Endothelial cell of umbilical vein (primary cell): Measurements from ENCODE around the gene IL10RA. TPM values are rescaled to one million over a fixed set of nuclear protein-coding genes. Genes with fewer than 3 reads are reported as not detected.

ENCODE experiments used
- BruUV-seq: library from RNA; stranded (reverse); fragments of 400-500 nt; replicated peaks from 2 replicates; lab custom pipeline; 2021; lab: Mats Ljungman, UMichigan
- CTCF ChIA-PET: fragments of 300-600, 350-600 bp; sonication (Branson Sonifier 250); formaldehyde crosslinking; loops from one replicate; lab custom pipeline; 2021; ENCODE audit warnings: antibody characterized with exemption, inconsistent platforms; lab: Charles Lee
- POLR2A ChIA-PET: fragments of 300-600, 350-600 bp; sonication (Branson Sonifier 250); formaldehyde crosslinking; loops from one replicate; lab custom pipeline; 2021; ENCODE audit warnings: antibody characterized with exemption, inconsistent platforms; lab: Charles Lee
- DNase-seq: peaks from one replicate; pipeline ENCODE4 v3.0.0-alpha.2; 2011; ENCODE audit warnings: low read depth, low spot score
- FAIRE-seq: peaks from 2 replicates; lab custom pipeline; 2011; peaks lifted over from hg19 to GRCh38; lab: Jason Lieb, UNC
- H2AFZ ChIP-seq: 2 replicates; pipeline ENCODE4 v1.6.0; 2012; ENCODE audit warnings: low read depth, low read length, control low read depth, inconsistent platforms
- H3K27ac ChIP-seq: 2 replicates; pipeline ENCODE4 v1.5.1; 2011; ENCODE audit warnings: low read depth, mild to moderate bottlenecking, control low read depth, low read length, moderate library complexity; ENCODE audit not compliant: insufficient read depth
- H3K27me3 ChIP-seq, 2 experiments: 2 replicates each; pipeline versions ENCODE4 v1.6.0 to v1.6.1; 2011; ENCODE audit warnings: low read length in 2 of 2, mixed read lengths in 1 of 2; ENCODE audit not compliant: control insufficient read depth in 2 of 2, insufficient read depth in 2 of 2
- H3K36me3 ChIP-seq, 2 experiments: 2 replicates in 1 of 2; 3 replicates in 1 of 2; pipeline ENCODE4 v1.5.1; 2011; ENCODE audit warnings: low read length in 2 of 2, mild to moderate bottlenecking in 1 of 2, moderate library complexity in 1 of 2; ENCODE audit not compliant: control insufficient read depth in 2 of 2, insufficient read depth in 2 of 2; ENCODE audit errors: extremely low read depth in 1 of 2
- H3K4me1 ChIP-seq: 3 replicates; pipeline ENCODE4 v1.5.1; 2011; ENCODE audit warnings: mild to moderate bottlenecking, low read length; ENCODE audit not compliant: control insufficient read depth, insufficient read depth; ENCODE audit errors: extremely low read depth
- H3K4me2 ChIP-seq: 2 replicates; pipeline ENCODE4 v1.6.1; 2011; ENCODE audit warnings: low read length, control low read depth, mixed read lengths; ENCODE audit not compliant: insufficient read depth
- H3K4me3 ChIP-seq, 3 experiments: fragments of 200-600 bp in 1 of 3; sonication (generic), shearing (Covaris generic) in 1 of 3; replicated peaks in 1 of 3; 2 replicates each; pipeline ENCODE4 v1.5.1; 2011 to 2016; ENCODE audit warnings: control low read depth in 3 of 3, low read length in 3 of 3, mild to moderate bottlenecking in 2 of 3, inconsistent platforms in 1 of 3, low read depth in 1 of 3, moderate library complexity in 1 of 3; ENCODE audit not compliant: insufficient read depth in 1 of 3
- H3K79me2 ChIP-seq: 2 replicates; pipeline ENCODE4 v1.6.0; 2012; ENCODE audit warnings: low read length, inconsistent platforms; ENCODE audit not compliant: control insufficient read depth, insufficient read depth
- H3K9ac ChIP-seq: replicated peaks from 2 replicates; pipeline ENCODE3; 2011; ENCODE audit warnings: low read length, control low read depth; ENCODE audit not compliant: insufficient read depth; ENCODE audit errors: extremely low read depth
- H3K9me1 ChIP-seq: replicated peaks from 3 replicates; pipeline ENCODE4 v1.6.0; 2011; ENCODE audit warnings: mild to moderate bottlenecking, low read length; ENCODE audit not compliant: control insufficient read depth, insufficient read depth; ENCODE audit errors: extremely low read depth
- H3K9me3 ChIP-seq: replicated peaks from 2 replicates; pipeline ENCODE4 v1.5.1; 2012; ENCODE audit warnings: low read length, inconsistent platforms; ENCODE audit not compliant: control insufficient read depth, insufficient read depth
- H4K20me1 ChIP-seq: replicated peaks from 2 replicates; pipeline ENCODE3; 2011; ENCODE audit warnings: mild to moderate bottlenecking, low read length; ENCODE audit not compliant: control insufficient read depth, insufficient read depth; ENCODE audit errors: extremely low read depth
- EZH2 ChIP-seq: IDR thresholded peaks from 2 replicates; pipeline ENCODE4 v1.6.1; 2012; ENCODE audit warnings: borderline replicate concordance, low read depth, mild to moderate bottlenecking, moderate library complexity, low read length, inconsistent platforms; ENCODE audit not compliant: severe bottlenecking
- FOS ChIP-seq: IDR thresholded peaks from 2 replicates; pipeline ENCODE4 v1.6.1; 2011; ENCODE audit warnings: mild to moderate bottlenecking, low read length, moderate library complexity, borderline replicate concordance; ENCODE audit not compliant: insufficient read depth
- GATA2 ChIP-seq: IDR thresholded peaks from 2 replicates; pipeline ENCODE4 v1.7.0; 2011; ENCODE audit warnings: low read depth, mild to moderate bottlenecking, moderate library complexity, mixed read lengths, low read length; ENCODE audit not compliant: insufficient read length, insufficient read depth
- MAX ChIP-seq: IDR thresholded peaks from 2 replicates; pipeline ENCODE4 v1.6.1; 2011; ENCODE audit not compliant: insufficient read depth, insufficient read length
- MYC ChIP-seq: IDR thresholded peaks from one replicate; pipeline ENCODE4 v1.6.1; 2011; ENCODE audit warnings: mild to moderate bottlenecking, low read depth, low read length
- dilution Hi-C: fragments of 300-500 bp; cut with MboI; formaldehyde crosslinking; loops from one replicate; pipeline ENCODE4 v1.15.0; 2019; ENCODE audit warnings: low sequenced_read_pairs; ENCODE audit not compliant: extremely low pct_ligation_motif_present
- intact Hi-C: fragments of 100-400 bp; cut with micrococcal nuclease; formaldehyde crosslinking; loops from one replicate; pipeline ENCODE4 v1.10.0; 2022
- polyA plus RNA-seq, 4 experiments: library from polyadenylated mRNA; depleted of rRNA in 3 of 4; stranded (reverse) in 3 of 4; unstranded in 1 of 4; fragments of >200 nt; gene quantifications; 2 replicates each; pipeline versions ENCODE4 v1.2.1 to v1.2.3, GENCODE V29; 2011 to 2012; ENCODE audit warnings: missing spikeins in 1 of 4
- total RNA-seq: library from RNA; stranded (reverse); gene quantifications from 2 replicates; pipeline ENCODE4 v1.2.3, GENCODE V29; 2021

The IL10RA gene
- total and polyA plus RNA-seq, 2 donors (not counting 3 experiments of a cell fraction or from before 2014, with no cell fraction given): 0.04 TPM; not detected in 1

- H4K20me1 ChIP-seq: no peaks in the 10 kb centered on the region
- H3K27me3 ChIP-seq: no peaks in the 10 kb centered on the region
- H3K9me1 ChIP-seq: no peaks in the 10 kb centered on the region
- no peaks in the 10 kb centered on the region for H3K36me3 ChIP-seq
- H3K4me2 ChIP-seq: no peak overlapping the region
- no TSS peak for BruUV-seq
- FAIRE-seq (no peak), DNase-seq (no peak)
- ChIA-PET CTCF (interaction anchor here (2.7 kb wide), 1 partner anchor 13 kb away, joined by 9 read pairs; no protein-coding TSS in a partner anchor), POLR2A (no interaction called here)
- H3K79me2 ChIP-seq: no peaks in the 10 kb centered on the region
- H3K27ac ChIP-seq: no peak overlapping the region
- no peaks in the 10 kb centered on the region for H3K9me3 ChIP-seq
- no peak overlapping the region for H3K4me3 ChIP-seq
- H3K4me1 ChIP-seq: no peaks in the 10 kb centered on the region
- intact Hi-C loops: loop anchor here (10.0 kb wide), 1 partner anchor 62 kb away; no protein-coding TSS in a partner anchor
- H3K9ac ChIP-seq: no peak overlapping the region
- no peak for TF ChIP-seq EZH2
- dilution Hi-C loops: no loop called here
- no peak overlapping the region for H2AFZ ChIP-seq
Measured at GRCh38 chr11:118002541-118003423, 16.6 kb downstream of the IL10RA start.

GRCh38 chr11:118003456-118003855, 17.3 kb downstream of the IL10RA start:
- ChIA-PET POLR2A (no interaction called here), CTCF (interaction anchor here (2.7 kb wide), 1 partner anchor 12 kb away, joined by 9 read pairs; no protein-coding TSS in a partner anchor)
- no peaks in the 10 kb centered on the region for H3K27me3 ChIP-seq
- H3K4me1 ChIP-seq: no peaks in the 10 kb centered on the region
- dilution Hi-C loops: no loop called here
- TF ChIP-seq MYC (no peak), GATA2 (no peak), EZH2 (no peak), FOS (no peak), MAX (no peak)
- no peak overlapping the region for H3K4me3 ChIP-seq
- no peaks in the 10 kb centered on the region for H4K20me1 ChIP-seq
- no TSS peak for BruUV-seq
- H3K36me3 ChIP-seq: no peaks in the 10 kb centered on the region
- no peak overlapping the region for H3K4me2 ChIP-seq
- intact Hi-C loops: loop anchor here (10.0 kb wide), 1 partner anchor 61 kb away; no protein-coding TSS in a partner anchor
- no peak overlapping the region for H3K9ac ChIP-seq
- no peaks in the 10 kb centered on the region for H3K9me1 ChIP-seq
- H3K27ac ChIP-seq: no peak overlapping the region
- DNase-seq (no peak), FAIRE-seq (no peak)
- no peaks in the 10 kb centered on the region for H3K9me3 ChIP-seq
- no peak overlapping the region for H2AFZ ChIP-seq
- H3K79me2 ChIP-seq: no peaks in the 10 kb centered on the region
